Neuronal stem cell (in vitro differentiated cells): ENCODE results near the gene ADAMTSL1.

Experiments
- DNase-seq: peaks from one replicate; pipeline ENCODE4 v3.0.0-alpha.2; 2013; ENCODE audit warnings: low spot score
- H2AFZ ChIP-seq: one replicate; pipeline ENCODE4 v1.6.1; 2013; ENCODE audit warnings: mild to moderate bottlenecking, low read length, inconsistent platforms
- H2AK5ac ChIP-seq: 2 replicates; pipeline ENCODE4 v1.6.1; 2013; ENCODE audit warnings: low read depth, mild to moderate bottlenecking, inconsistent platforms, low read length, moderate library complexity, mixed read lengths
- H2BK120ac ChIP-seq: 2 replicates; pipeline ENCODE4 v1.6.1; 2013; ENCODE audit warnings: low read depth, mild to moderate bottlenecking, inconsistent platforms, low read length, moderate library complexity, mixed read lengths
- H2BK12ac ChIP-seq: one replicate; pipeline ENCODE4 v1.6.1; 2013; ENCODE audit warnings: low read length, inconsistent platforms
- H2BK15ac ChIP-seq: 2 replicates; pipeline ENCODE4 v1.6.1; 2013; ENCODE audit warnings: mild to moderate bottlenecking, low read length, inconsistent platforms, mixed read lengths
- H2BK5ac ChIP-seq: one replicate; pipeline ENCODE4 v1.6.1; 2013; ENCODE audit warnings: inconsistent platforms, mild to moderate bottlenecking, low read length, moderate library complexity
- H3K14ac ChIP-seq: one replicate; pipeline ENCODE4 v1.6.1; 2013; ENCODE audit warnings: low read length, inconsistent platforms
- H3K18ac ChIP-seq: 2 replicates; pipeline ENCODE4 v1.6.1; 2013; ENCODE audit warnings: low read length, inconsistent platforms
- H3K23ac ChIP-seq: 2 replicates; pipeline ENCODE4 v1.6.1; 2013; ENCODE audit warnings: low read depth, mild to moderate bottlenecking, mixed read lengths, low read length, inconsistent platforms; ENCODE audit not compliant: poor library complexity
- H3K27ac ChIP-seq: replicated peaks from 3 replicates; pipeline ENCODE4 v1.5.1; 2013; ENCODE audit warnings: low read length, inconsistent platforms
- H3K27me3 ChIP-seq, 3 experiments: 2 replicates each; pipeline ENCODE4 v1.6.1; 2013; ENCODE audit warnings: low read length in 3 of 3, mild to moderate bottlenecking in 2 of 3, inconsistent platforms in 1 of 3, low read depth in 1 of 3, mixed read lengths in 1 of 3, moderate library complexity in 1 of 3; ENCODE audit not compliant: control insufficient read depth in 3 of 3, insufficient read depth in 3 of 3
- H3K36me3 ChIP-seq, 2 donors: replicated peaks in 1 of 2; 2 replicates each; pipeline ENCODE4 v1.6.1; 2013; ENCODE audit warnings: low read length in 2 of 2; ENCODE audit not compliant: control insufficient read depth in 2 of 2, insufficient read depth in 2 of 2
- H3K4ac ChIP-seq: 2 replicates; pipeline ENCODE4 v1.6.1; 2013; ENCODE audit warnings: inconsistent platforms, mild to moderate bottlenecking, low read length, moderate library complexity
- H3K4me1 ChIP-seq, 2 donors: 1 replicate in 1 of 2; 2 replicates in 1 of 2; pipeline ENCODE4 v1.6.1; 2013; ENCODE audit warnings: low read length in 2 of 2, low read depth in 1 of 2; ENCODE audit not compliant: control insufficient read depth in 2 of 2, insufficient read depth in 1 of 2
- H3K4me2 ChIP-seq: one replicate; pipeline ENCODE4 v1.6.1; 2013; ENCODE audit warnings: mild to moderate bottlenecking, low read length, inconsistent platforms; ENCODE audit not compliant: insufficient read depth, poor library complexity, severe bottlenecking
- H3K4me3 ChIP-seq, 2 donors: 2 replicates each; pipeline ENCODE4 v1.5.1; 2013; ENCODE audit warnings: low read length in 2 of 2, mild to moderate bottlenecking in 2 of 2, inconsistent platforms in 1 of 2, moderate library complexity in 1 of 2
- H3K79me1 ChIP-seq: one replicate; pipeline ENCODE4 v1.6.1; 2013; ENCODE audit warnings: low read depth, mild to moderate bottlenecking, inconsistent platforms, low read length, moderate library complexity
- H3K9ac ChIP-seq: one replicate; pipeline ENCODE4 v1.6.1; 2013; ENCODE audit warnings: mild to moderate bottlenecking, low read depth, low read length, inconsistent platforms; ENCODE audit not compliant: poor library complexity
- H3K9me3 ChIP-seq, 2 donors: replicated peaks in 1 of 2; 2 replicates each; pipeline versions ENCODE3 to v1.6.1; 2013; ENCODE audit warnings: low read length in 2 of 2, mild to moderate bottlenecking in 2 of 2, inconsistent platforms in 1 of 2, low read depth in 1 of 2, mixed read lengths in 1 of 2, moderate library complexity in 1 of 2; ENCODE audit not compliant: control insufficient read depth in 2 of 2, insufficient read depth in 1 of 2
- H4K8ac ChIP-seq: one replicate; pipeline ENCODE4 v1.6.1; 2013; ENCODE audit warnings: low read depth, mild to moderate bottlenecking, inconsistent platforms, low read length, moderate library complexity
- H4K91ac ChIP-seq: one replicate; pipeline ENCODE4 v1.6.1; 2013; ENCODE audit warnings: low read length, low read depth, mild to moderate bottlenecking, inconsistent platforms; ENCODE audit not compliant: poor library complexity
- WGBS, 2 donors: extraction: QIAGEN DNeasy Blood & Tissue Kit; methylation state at CpG; one replicate each; pipeline ENCODE4 v1.1.7; 2013; ENCODE audit warnings: missing lambda C conversion rate in 2 of 2, mixed read lengths in 1 of 2; ENCODE audit not compliant: insufficient read length in 2 of 2, insufficient replicate concordance in 1 of 2; ENCODE audit errors: extremely low coverage in 2 of 2; 5-methylcytosine and 5-hydroxymethylcytosine counted together

The ADAMTSL1 gene

GRCh38 chr9:18665947-18666346, 192.0 kb downstream of the ADAMTSL1 start:
- Histone ChIP-seq H2BK120ac (no peak overlapping the region), H4K8ac (no peak overlapping the region), H3K4ac (no peak overlapping the region), H3K27me3 (no peaks in the 10 kb centered on the region), H2BK12ac (no peak overlapping the region), H3K4me1 (no peaks in the 10 kb centered on the region), H2AFZ (no peak overlapping the region), H3K36me3 (no peaks in the 10 kb centered on the region), H3K14ac (no peak overlapping the region), H3K4me3 (no peak overlapping the region), H2BK5ac (no peak overlapping the region), H2AK5ac (no peak overlapping the region), H2BK15ac (no peak overlapping the region), H3K4me2 (no peak overlapping the region), H4K91ac (no peak overlapping the region), H3K23ac (no peak overlapping the region), H3K9ac (no peak overlapping the region), H3K18ac (no peak overlapping the region), H3K9me3 (no peaks in the 10 kb centered on the region), H3K79me1 (no peaks in the 10 kb centered on the region), H3K27ac (no peak overlapping the region)
- no CpG with 5 or more reads among the region's 1 CpG for WGBS, 2 donors
- DNase-seq, result no peak

GRCh38 chr9:18666348-18666747, 192.4 kb downstream of the ADAMTSL1 start:
- Histone ChIP-seq H3K9ac (no peak overlapping the region), H2BK15ac (no peak overlapping the region), H3K18ac (no peak overlapping the region), H3K36me3 (no peaks in the 10 kb centered on the region), H3K27ac (no peak overlapping the region), H3K4me3 (no peak overlapping the region), H3K79me1 (no peaks in the 10 kb centered on the region), H3K9me3 (no peaks in the 10 kb centered on the region), H4K8ac (no peak overlapping the region), H3K23ac (no peak overlapping the region), H4K91ac (no peak overlapping the region), H2BK12ac (no peak overlapping the region), H3K4ac (no peak overlapping the region), H2BK120ac (no peak overlapping the region), H2BK5ac (no peak overlapping the region), H3K4me1 (no peaks in the 10 kb centered on the region), H2AFZ (no peak overlapping the region), H3K14ac (no peak overlapping the region), H2AK5ac (no peak overlapping the region), H3K4me2 (no peak overlapping the region), H3K27me3 (no peaks in the 10 kb centered on the region)
- no peak for DNase-seq
- no CpG with 5 or more reads among the region's 2 CpGs for WGBS, 2 donors

- H3K14ac ChIP-seq, result no peak overlapping the region
- no peak overlapping the region for H4K91ac ChIP-seq
- no peak overlapping the region for H3K27ac ChIP-seq
- no peak overlapping the region for H2AFZ ChIP-seq
- H2BK15ac ChIP-seq, result no peak overlapping the region
- DNase-seq, result no peak
- no peak overlapping the region for H3K9ac ChIP-seq
- WGBS, 2 donors, result no CpG with 5 or more reads among the region's 6 CpGs
- no peak overlapping the region for H3K4me2 ChIP-seq
- H2AK5ac ChIP-seq, result no peak overlapping the region
- H3K9me3 ChIP-seq, result no peaks in the 10 kb centered on the region
- H3K4me3 ChIP-seq, result no peak overlapping the region
- H4K8ac ChIP-seq, result no peak overlapping the region
- H3K36me3 ChIP-seq, result no peaks in the 10 kb centered on the region
- H3K79me1 ChIP-seq, result no peaks in the 10 kb centered on the region
- no peak overlapping the region for H3K23ac ChIP-seq
- no peak overlapping the region for H3K4ac ChIP-seq
- H2BK12ac ChIP-seq, result no peak overlapping the region
- no peak overlapping the region for H2BK5ac ChIP-seq
- H3K18ac ChIP-seq, result no peak overlapping the region
- H3K4me1 ChIP-seq, result no peaks in the 10 kb centered on the region
- H3K27me3 ChIP-seq, result no peaks in the 10 kb centered on the region
- H2BK120ac ChIP-seq, result no peak overlapping the region
Measured at GRCh38 chr9:18666986-18667772, 193.2 kb downstream of the ADAMTSL1 start.

GRCh38 chr9:18668944-18669343, 195.0 kb downstream of the ADAMTSL1 start:
- Histone ChIP-seq H3K23ac (no peak overlapping the region), H4K8ac (no peak overlapping the region), H2BK15ac (no peak overlapping the region), H3K4ac (no peak overlapping the region), H3K14ac (no peak overlapping the region), H3K36me3 (no peaks in the 10 kb centered on the region), H2BK12ac (no peak overlapping the region), H3K27ac (no peak overlapping the region), H4K91ac (no peak overlapping the region), H3K27me3 (no peaks in the 10 kb centered on the region), H3K4me3 (no peak overlapping the region), H3K4me1 (no peaks in the 10 kb centered on the region), H2BK120ac (no peak overlapping the region), H3K18ac (no peak overlapping the region), H2AK5ac (no peak overlapping the region), H3K79me1 (no peaks in the 10 kb centered on the region), H3K9me3 (no peaks in the 10 kb centered on the region), H3K4me2 (no peak overlapping the region), H2BK5ac (no peak overlapping the region), H2AFZ (no peak overlapping the region), H3K9ac (no peak overlapping the region)
- WGBS, 2 donors, result no CpG with 5 or more reads among the region's 2 CpGs
- DNase-seq, result no peak
